LNCaP clone FGC (cell line): ENCODE results near the gene SLC43A2.

Source experiments
- DNase-seq: peaks from one replicate; pipeline ENCODE4 v3.0.0-alpha.2; 2011; ENCODE audit warnings: low read depth
- H3K4me3 ChIP-seq: 2 replicates; pipeline ENCODE4 v1.5.1; 2011; ENCODE audit warnings: mild to moderate bottlenecking, low read depth, low read length, control low read depth
- CTCF ChIP-seq: IDR thresholded peaks from 2 replicates; pipeline ENCODE4 v1.5.1; 2012; ENCODE audit warnings: mild to moderate bottlenecking; ENCODE audit not compliant: control insufficient read depth, insufficient read depth; ENCODE audit errors: extremely low read depth

Gene SLC43A2

GRCh38 chr17:1617620-1618174 lies 10.9 kb downstream of the SLC43A2 start:
- H3K4me3 ChIP-seq, result no peak overlapping the region
- no peak for DNase-seq
- TF ChIP-seq CTCF, result no peak

GRCh38 chr17:1616101-1616500 lies 12.5 kb downstream of the SLC43A2 start:
- no peak overlapping the region for H3K4me3 ChIP-seq
- no peak for DNase-seq
- TF ChIP-seq CTCF, result no peak

GRCh38 chr17:1612400-1612799 lies 16.2 kb downstream of the SLC43A2 start:
- TF ChIP-seq CTCF, result no peak
- no peak for DNase-seq
- H3K4me3 ChIP-seq, result no peak overlapping the region

DNA sequence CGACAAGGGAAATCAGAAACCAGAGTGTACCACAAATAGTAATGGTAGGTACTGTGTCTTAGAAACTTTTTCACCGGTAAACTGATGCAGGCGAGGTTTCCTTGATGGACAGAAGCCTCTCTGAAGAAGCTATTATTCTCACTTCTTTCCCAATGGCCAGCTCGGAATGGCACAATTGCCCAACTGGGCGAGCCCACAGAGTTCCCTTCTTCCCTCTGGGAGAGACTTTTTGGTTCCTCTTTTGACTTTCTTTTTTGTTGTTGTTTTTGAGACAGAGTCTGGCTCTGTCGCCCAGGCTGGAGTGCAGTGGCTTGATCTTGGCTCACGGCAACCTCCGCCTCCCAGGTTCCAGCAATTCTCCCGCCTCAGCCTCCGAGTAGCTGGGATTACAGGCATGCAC lies 16.9 kb downstream of the SLC43A2 start:
- H3K4me3 ChIP-seq, result no peak overlapping the region
- DNase-seq, result no peak
- TF ChIP-seq CTCF, result no peak

DNA sequence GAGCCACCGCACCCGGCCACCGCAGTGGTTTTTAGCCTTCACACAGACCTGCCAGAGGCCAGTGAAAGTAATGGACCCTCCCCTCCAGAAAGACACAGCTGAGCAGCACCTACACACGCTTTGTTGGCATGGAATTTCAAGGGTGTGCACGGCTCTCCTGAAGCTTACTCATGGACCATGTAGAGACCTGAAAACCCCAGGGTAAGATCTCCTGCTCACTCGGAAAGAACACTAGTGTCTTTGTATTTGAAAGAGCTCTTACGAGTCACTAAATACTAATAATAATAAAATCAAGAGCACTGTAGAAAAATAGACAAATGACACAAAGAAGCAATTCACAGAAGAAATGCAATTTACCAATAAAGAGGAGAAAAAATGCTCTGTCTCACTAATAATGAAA lies 20.0 kb downstream of the SLC43A2 start:
- DNase-seq, result no peak
- TF ChIP-seq CTCF, result no peak
- no peak overlapping the region for H3K4me3 ChIP-seq

DNA sequence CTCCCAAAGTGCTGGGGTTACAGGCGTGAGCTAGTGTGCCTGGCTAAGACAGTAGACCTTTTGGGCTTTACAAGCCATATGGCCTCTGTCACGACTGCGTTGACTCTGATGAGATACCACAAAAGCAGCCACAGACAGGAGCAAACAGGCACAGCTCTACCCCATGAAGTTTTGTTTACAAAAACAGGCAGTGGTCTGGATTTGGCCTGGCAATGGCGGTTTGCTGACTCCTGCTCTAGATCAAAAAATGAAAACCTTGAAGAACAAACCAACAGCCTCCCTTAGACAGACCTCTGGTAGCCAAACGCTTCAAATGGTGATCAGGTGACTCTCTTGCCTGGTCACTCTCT lies 20.7 kb downstream of the SLC43A2 start:
- no peak for TF ChIP-seq CTCF
- no peak overlapping the region for H3K4me3 ChIP-seq
- no peak for DNase-seq

GRCh38 chr17:1606352-1606985 lies 22.2 kb downstream of the SLC43A2 start:
- no peak for TF ChIP-seq CTCF
- DNase-seq, result no peak
- H3K4me3 ChIP-seq, result no peak overlapping the region
